HepG2 (cell line): ENCODE measurements around the gene NFIC. TPM values are rescaled to one million over a fixed set of nuclear protein-coding genes. Genes with fewer than 3 reads are reported as not detected.
A peak's percentile ranks its signal among the peaks of the same experiment; 100 is the strongest.

Experiments
- ARNTL ChIP-seq: sonication (generic); formaldehyde crosslinking; IDR thresholded peaks from 2 replicates; pipeline ENCODE4 v1.4.0; 2020; ENCODE audit warnings: mild to moderate bottlenecking, missing genetic modification reagents
- DPF2 ChIP-seq: sonication (generic); formaldehyde crosslinking; IDR thresholded peaks from 2 replicates; pipeline ENCODE4 v1.4.0; 2020; ENCODE audit warnings: mild to moderate bottlenecking, low read depth, missing genetic modification reagents, borderline replicate concordance
- ESRRA ChIP-seq: sonication (generic); formaldehyde crosslinking; IDR thresholded peaks from 2 replicates; pipeline ENCODE4 v1.5.1; 2020; ENCODE audit warnings: mild to moderate bottlenecking, low read depth, missing genetic modification reagents
- ETS1 ChIP-seq: sonication (generic); formaldehyde crosslinking; IDR thresholded peaks from 2 replicates; pipeline ENCODE4 v1.4.0; 2020; ENCODE audit warnings: missing genetic modification reagents
- HNRNPL ChIP-seq: fragments of 200-400 bp; formaldehyde crosslinking; IDR thresholded peaks from 2 replicates; pipeline ENCODE4 v1.6.1; 2017; ENCODE audit warnings: mild to moderate bottlenecking, low read depth, low read length
- KDM5B ChIP-seq: sonication (generic); formaldehyde crosslinking; IDR thresholded peaks from 2 replicates; pipeline ENCODE4 v1.4.0; 2020; ENCODE audit warnings: missing genetic modification reagents, mild to moderate bottlenecking, borderline replicate concordance
- MED13 ChIP-seq: sonication (generic); formaldehyde crosslinking; IDR thresholded peaks from 2 replicates; pipeline ENCODE4 v1.5.0; 2020; ENCODE audit warnings: missing genetic modification reagents
- MTF1 ChIP-seq: sonication (generic); formaldehyde crosslinking; IDR thresholded peaks from 2 replicates; pipeline ENCODE4 v1.5.0; 2020; ENCODE audit warnings: missing genetic modification reagents
- NFKB2 ChIP-seq: sonication (generic); formaldehyde crosslinking; IDR thresholded peaks from 2 replicates; pipeline ENCODE4 v1.4.0; 2020; ENCODE audit warnings: missing genetic modification reagents, borderline replicate concordance
- NR2F2 ChIP-seq: IDR thresholded peaks from 2 replicates; pipeline ENCODE4 v1.6.1; 2012; ENCODE audit warnings: low read depth, inconsistent platforms, borderline replicate concordance
- RAD21 ChIP-seq: fragments of 450-650 bp; formaldehyde crosslinking; IDR thresholded peaks from 2 replicates; pipeline ENCODE4 v1.5.0; 2020; ENCODE audit warnings: mild to moderate bottlenecking
- U2AF2 ChIP-seq: fragments of 200-400 bp; formaldehyde crosslinking; IDR thresholded peaks from 2 replicates; pipeline ENCODE4 v1.6.1; 2017; ENCODE audit warnings: low read depth, mild to moderate bottlenecking, low read length
- ZFP36L1 ChIP-seq: sonication (generic); formaldehyde crosslinking; IDR thresholded peaks from 2 replicates; pipeline ENCODE4 v1.8.0; 2022; ENCODE audit warnings: mild to moderate bottlenecking, missing genetic modification reagents, moderate library complexity
- ZNF335 ChIP-seq: sonication (generic); formaldehyde crosslinking; IDR thresholded peaks from 2 replicates; pipeline ENCODE4 v1.4.0; 2020; ENCODE audit warnings: missing genetic modification reagents
- ZNF343 ChIP-seq: sonication (generic); formaldehyde crosslinking; IDR thresholded peaks from 2 replicates; pipeline ENCODE4 v1.4.0; 2020; ENCODE audit warnings: mild to moderate bottlenecking, missing genetic modification reagents
- ZNF710 ChIP-seq: sonication (generic); formaldehyde crosslinking; IDR thresholded peaks from 2 replicates; pipeline ENCODE4 v1.5.0; 2020; ENCODE audit warnings: mild to moderate bottlenecking, missing genetic modification reagents, borderline replicate concordance
- ZNF781 ChIP-seq: sonication (generic); formaldehyde crosslinking; IDR thresholded peaks from 2 replicates; pipeline ENCODE4 v1.5.1; 2020; ENCODE audit warnings: borderline replicate concordance, mild to moderate bottlenecking, missing genetic modification reagents; ENCODE audit errors: not compliant biosample characterization
- ZSCAN22 ChIP-seq: sonication (generic); formaldehyde crosslinking; IDR thresholded peaks from 2 replicates; pipeline ENCODE4 v1.4.0; 2020; ENCODE audit warnings: mild to moderate bottlenecking, missing genetic modification reagents
- polyA plus RNA-seq, 8 experiments: library from polyadenylated mRNA; depleted of rRNA in 3 of 8; stranded (reverse) in 7 of 8; unstranded in 1 of 8; fragments of >200 nt; fragmentation: Illumina TruSeq in 4 of 8; extraction: Trizol in 4 of 8; gene quantifications; 2 replicates each; pipeline versions ENCODE4 v1.2.1 to v1.2.3, GENCODE V29; 2011 to 2016; ENCODE audit warnings: low read depth in 4 of 8, missing spikeins in 1 of 8, mixed read lengths in 1 of 8; ENCODE audit not compliant: insufficient read depth in 1 of 8
- total RNA-seq, 5 experiments: library from RNA; depleted of rRNA; stranded (reverse); fragments of >200 nt; fragmentation: Illumina TruSeq; extraction: Trizol; gene quantifications; 2 replicates each; pipeline ENCODE4 v1.2.3, GENCODE V29; 2016; ENCODE audit warnings: low read depth in 1 of 5
- TF ChIP-seq, protein P1 (sequence below): sonication (generic); formaldehyde crosslinking; IDR thresholded peaks from 2 replicates; pipeline ENCODE4 v1.4.0; 2020; ENCODE audit warnings: missing genetic modification reagents
- TF ChIP-seq, protein P2 (sequence below): sonication (generic); formaldehyde crosslinking; IDR thresholded peaks from 2 replicates; pipeline ENCODE4 v1.8.0; 2022; ENCODE audit warnings: missing genetic modification reagents, mild to moderate bottlenecking, moderate library complexity, borderline replicate concordance
- TF ChIP-seq, protein P3 (sequence below): sonication (generic); formaldehyde crosslinking; IDR thresholded peaks from 2 replicates; pipeline ENCODE4 v1.4.0; 2020; ENCODE audit warnings: low read depth, mild to moderate bottlenecking, missing genetic modification reagents

The NFIC gene
- total and polyA plus RNA-seq, 2 of the 13 experiments (the other 11 are each of a cell fraction or from before 2014, with no cell fraction given): 1.3 to 2.5 TPM

- TF ChIP-seq, protein P1, sequence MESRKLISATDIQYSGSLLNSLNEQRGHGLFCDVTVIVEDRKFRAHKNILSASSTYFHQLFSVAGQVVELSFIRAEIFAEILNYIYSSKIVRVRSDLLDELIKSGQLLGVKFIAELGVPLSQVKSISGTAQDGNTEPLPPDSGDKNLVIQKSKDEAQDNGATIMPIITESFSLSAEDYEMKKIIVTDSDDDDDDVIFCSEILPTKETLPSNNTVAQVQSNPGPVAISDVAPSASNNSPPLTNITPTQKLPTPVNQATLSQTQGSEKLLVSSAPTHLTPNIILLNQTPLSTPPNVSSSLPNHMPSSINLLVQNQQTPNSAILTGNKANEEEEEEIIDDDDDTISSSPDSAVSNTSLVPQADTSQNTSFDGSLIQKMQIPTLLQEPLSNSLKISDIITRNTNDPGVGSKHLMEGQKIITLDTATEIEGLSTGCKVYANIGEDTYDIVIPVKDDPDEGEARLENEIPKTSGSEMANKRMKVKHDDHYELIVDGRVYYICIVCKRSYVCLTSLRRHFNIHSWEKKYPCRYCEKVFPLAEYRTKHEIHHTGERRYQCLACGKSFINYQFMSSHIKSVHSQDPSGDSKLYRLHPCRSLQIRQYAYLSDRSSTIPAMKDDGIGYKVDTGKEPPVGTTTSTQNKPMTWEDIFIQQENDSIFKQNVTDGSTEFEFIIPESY (CRISPR knock-in tag): peak; percentile 30; the same call in 1 of the 2 replicates
- TF ChIP-seq ARNTL (CRISPR knock-in tag): peak; percentile 78
- TF ChIP-seq ZNF710 (CRISPR knock-in tag): peak; percentile 25; the same call in 1 of the 2 replicates
- no peak for TF ChIP-seq ZFP36L1
- TF ChIP-seq KDM5B (CRISPR knock-in tag): peak; percentile 39; the same call in 1 of the 2 replicates
- peak; percentile 33; the same call in 1 of the 2 replicates for TF ChIP-seq NFKB2 (CRISPR knock-in tag)
- TF ChIP-seq RAD21 (CRISPR knock-in tag): no peak
- TF ChIP-seq, protein P2, sequence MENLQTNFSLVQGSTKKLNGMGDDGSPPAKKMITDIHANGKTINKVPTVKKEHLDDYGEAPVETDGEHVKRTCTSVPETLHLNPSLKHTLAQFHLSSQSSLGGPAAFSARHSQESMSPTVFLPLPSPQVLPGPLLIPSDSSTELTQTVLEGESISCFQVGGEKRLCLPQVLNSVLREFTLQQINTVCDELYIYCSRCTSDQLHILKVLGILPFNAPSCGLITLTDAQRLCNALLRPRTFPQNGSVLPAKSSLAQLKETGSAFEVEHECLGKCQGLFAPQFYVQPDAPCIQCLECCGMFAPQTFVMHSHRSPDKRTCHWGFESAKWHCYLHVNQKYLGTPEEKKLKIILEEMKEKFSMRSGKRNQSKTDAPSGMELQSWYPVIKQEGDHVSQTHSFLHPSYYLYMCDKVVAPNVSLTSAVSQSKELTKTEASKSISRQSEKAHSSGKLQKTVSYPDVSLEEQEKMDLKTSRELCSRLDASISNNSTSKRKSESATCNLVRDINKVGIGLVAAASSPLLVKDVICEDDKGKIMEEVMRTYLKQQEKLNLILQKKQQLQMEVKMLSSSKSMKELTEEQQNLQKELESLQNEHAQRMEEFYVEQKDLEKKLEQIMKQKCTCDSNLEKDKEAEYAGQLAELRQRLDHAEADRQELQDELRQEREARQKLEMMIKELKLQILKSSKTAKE: peak; percentile 77; the same call in 1 of the 2 replicates
- peak; percentile 25; the same call in 1 of the 2 replicates for TF ChIP-seq ESRRA (CRISPR knock-in tag)
- peak; percentile 38 for TF ChIP-seq ZNF781 (CRISPR knock-in tag)
- TF ChIP-seq NR2F2: no peak
- TF ChIP-seq MED13: no peak
- TF ChIP-seq U2AF2: no peak
- TF ChIP-seq ETS1 (CRISPR knock-in tag): no peak
- TF ChIP-seq MTF1 (CRISPR knock-in tag): no peak
- TF ChIP-seq, protein P3, sequence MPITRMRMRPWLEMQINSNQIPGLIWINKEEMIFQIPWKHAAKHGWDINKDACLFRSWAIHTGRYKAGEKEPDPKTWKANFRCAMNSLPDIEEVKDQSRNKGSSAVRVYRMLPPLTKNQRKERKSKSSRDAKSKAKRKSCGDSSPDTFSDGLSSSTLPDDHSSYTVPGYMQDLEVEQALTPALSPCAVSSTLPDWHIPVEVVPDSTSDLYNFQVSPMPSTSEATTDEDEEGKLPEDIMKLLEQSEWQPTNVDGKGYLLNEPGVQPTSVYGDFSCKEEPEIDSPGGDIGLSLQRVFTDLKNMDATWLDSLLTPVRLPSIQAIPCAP (CRISPR knock-in tag): no peak
- peak; percentile 87 for TF ChIP-seq HNRNPL
- TF ChIP-seq DPF2 (CRISPR knock-in tag): peak; percentile 68; the same call in 1 of the 2 replicates
- TF ChIP-seq ZSCAN22 (CRISPR knock-in tag): no peak
- TF ChIP-seq ZNF343 (CRISPR knock-in tag): no peak
- 0 out of 2 replicates have a peak, but pooled peaks have one; percentile 45 for TF ChIP-seq ZNF335
Observed at GRCh38 chr19:3397266-3398022, 31.1 kb downstream of the NFIC start (continued).
